K562 (cell line): ENCODE data around the gene PEPD. TPM values are rescaled to one million over a fixed set of nuclear protein-coding genes. Genes with fewer than 3 reads are reported as not detected.

Experiments
- ATAC-seq: fragments of 200-7000 bp; cut with Tn5 transposase; 3 replicates; pipeline ENCODE4 v1.9.1; 2020; ENCODE audit warnings: moderate library complexity
- BruUV-seq: library from RNA; stranded (reverse); fragments of 400-500 nt; replicated peaks from 2 replicates; lab custom pipeline; 2021; lab: Mats Ljungman, UMichigan
- CTCF ChIA-PET: fragments of 300-600 bp; formaldehyde crosslinking; extraction: SDS; loops from one replicate; lab custom pipeline; 2021; ENCODE audit warnings: low intra/inter-chr PET ratio; lab: Yijun Ruan, JAX
- POLR2A ChIA-PET: fragments of 300-600, 350-650 bp; sonication (Branson Sonifier 250); formaldehyde crosslinking; extraction: SDS; loops from one replicate; lab custom pipeline; 2021; ENCODE audit warnings: antibody characterized with exemption, inconsistent platforms; lab: Yijun Ruan, JAX
- DNase-seq, 4 experiments: peaks; one replicate each; pipeline versions ENCODE4 v3.0.0 to v3.0.0-alpha.2; 2011 to 2018; ENCODE audit warnings: low spot score in 3 of 4, mixed read lengths in 3 of 4; ENCODE audit errors: extremely low read depth in 1 of 4
- FAIRE-seq: peaks from 2 replicates; lab custom pipeline; 2011; peaks lifted over from hg19 to GRCh38; lab: Jason Lieb, UNC
- H2AFZ ChIP-seq: 2 replicates; pipeline ENCODE4 v1.6.0; 2011; ENCODE audit warnings: low read depth, low read length, control low read depth, inconsistent platforms
- H3K27ac ChIP-seq: fragments of 200-600 bp; 3 replicates; pipeline ENCODE4 v1.8.0; 2011; ENCODE audit warnings: low read depth, mild to moderate bottlenecking, control low read depth, inconsistent platforms, low read length, moderate library complexity, mixed read lengths; ENCODE audit errors: extremely low read depth
- H3K27me3 ChIP-seq, 2 experiments: fragments of 300-600 bp in 1 of 2; 2 replicates in 1 of 2; 3 replicates in 1 of 2; pipeline versions ENCODE4 v1.6.0 to v1.8.0; 2011; ENCODE audit warnings: inconsistent platforms in 2 of 2, low read length in 2 of 2, mild to moderate bottlenecking in 1 of 2, mixed read lengths in 1 of 2, moderate library complexity in 1 of 2; ENCODE audit not compliant: control insufficient read depth in 2 of 2, insufficient read depth in 2 of 2
- H3K36me3 ChIP-seq: fragments of 300-600 bp; 3 replicates; pipeline ENCODE4 v1.8.0; 2011; ENCODE audit warnings: mild to moderate bottlenecking, low read length, inconsistent platforms; ENCODE audit not compliant: control insufficient read depth, insufficient read depth
- H3K4me1 ChIP-seq, 2 experiments: fragments of 200-600 bp in 1 of 2; replicated peaks in 1 of 2; 2 replicates in 1 of 2; 3 replicates in 1 of 2; pipeline versions ENCODE4 v1.5.1 to v1.8.0; 2011; ENCODE audit warnings: inconsistent platforms in 2 of 2, low read length in 2 of 2, mild to moderate bottlenecking in 1 of 2, mixed read lengths in 1 of 2, moderate library complexity in 1 of 2; ENCODE audit not compliant: control insufficient read depth in 2 of 2, insufficient read depth in 2 of 2
- H3K4me2 ChIP-seq: 2 replicates; pipeline ENCODE4 v1.6.1; 2011; ENCODE audit warnings: low read length, control low read depth, inconsistent platforms, mixed read lengths; ENCODE audit not compliant: insufficient read depth
- H3K4me3 ChIP-seq: fragments of 200-600 bp; sonication (generic), shearing (Covaris generic); 2 replicates; pipeline ENCODE4 v1.5.1; 2016; ENCODE audit warnings: control low read depth, inconsistent platforms
- H3K79me2 ChIP-seq: fragments of 200-600 bp; 3 replicates; pipeline ENCODE4 v1.8.0; 2011; ENCODE audit warnings: low read length, inconsistent platforms; ENCODE audit not compliant: control insufficient read depth, insufficient read depth
- H3K9ac ChIP-seq, 2 experiments: 2 replicates each; pipeline versions ENCODE4 v1.6.0 to v1.6.1; 2011; ENCODE audit warnings: low read depth in 2 of 2, low read length in 2 of 2, control low read depth in 1 of 2, inconsistent platforms in 1 of 2, mild to moderate bottlenecking in 1 of 2, mixed read lengths in 1 of 2; ENCODE audit not compliant: insufficient read depth in 1 of 2
- H3K9me1 ChIP-seq: one replicate; pipeline ENCODE4 v1.6.0; 2011; ENCODE audit warnings: inconsistent platforms, mild to moderate bottlenecking, low read length, moderate library complexity; ENCODE audit not compliant: control insufficient read depth, insufficient read depth
- H3K9me3 ChIP-seq: replicated peaks from 2 replicates; pipeline ENCODE4 v1.5.1; 2011; ENCODE audit warnings: low read depth, low read length, inconsistent platforms; ENCODE audit not compliant: control insufficient read depth, insufficient read depth
- H4K20me1 ChIP-seq: replicated peaks from 2 replicates; pipeline ENCODE4 v1.6.1; 2011; ENCODE audit warnings: low read length, inconsistent platforms, mixed read lengths; ENCODE audit not compliant: control insufficient read depth, insufficient read depth
- BRF1 ChIP-seq: IDR thresholded peaks from 3 replicates; pipeline ENCODE4 v1.6.1; 2011; ENCODE audit warnings: borderline replicate concordance, mild to moderate bottlenecking; ENCODE audit not compliant: insufficient read length; ENCODE audit errors: extremely low read depth
- ETV5 ChIP-seq: sonication (generic); formaldehyde crosslinking; IDR thresholded peaks from 2 replicates; pipeline ENCODE4 v1.4.0; 2020; ENCODE audit warnings: low read depth, mild to moderate bottlenecking, missing genetic modification reagents
- EZH2 ChIP-seq: IDR thresholded peaks from 2 replicates; pipeline ENCODE4 v1.6.1; 2012; ENCODE audit warnings: low read depth, mild to moderate bottlenecking, inconsistent platforms, low read length, borderline replicate concordance
- HEY1 ChIP-seq: fragments of 250-450 bp; sonication (Bioruptor Pico); IDR thresholded peaks from 2 replicates; pipeline ENCODE4 v1.5.0; 2020; ENCODE audit warnings: mild to moderate bottlenecking, moderate library complexity, borderline replicate concordance
- HMG20B ChIP-seq: fragments of 250-450 bp; sonication (Bioruptor Pico); IDR thresholded peaks from 2 replicates; pipeline ENCODE4 v1.5.0; 2021; ENCODE audit warnings: mild to moderate bottlenecking
- NR1H2 ChIP-seq: sonication (generic); formaldehyde crosslinking; IDR thresholded peaks from 2 replicates; pipeline ENCODE4 v1.4.0; 2020; ENCODE audit warnings: mild to moderate bottlenecking, missing genetic modification reagents
- PTBP1 ChIP-seq: fragments of 200-400 bp; formaldehyde crosslinking; IDR thresholded peaks from 2 replicates; pipeline ENCODE4 v1.6.1; 2017; ENCODE audit warnings: low read depth, low read length
- TGIF2 ChIP-seq: sonication (generic); formaldehyde crosslinking; IDR thresholded peaks from 2 replicates; pipeline ENCODE4 v1.8.1; 2022; ENCODE audit warnings: mild to moderate bottlenecking, missing genetic modification reagents, moderate library complexity
- ZNF134 ChIP-seq: fragments of 250-450 bp; sonication (Bioruptor Pico); conservative IDR thresholded peaks from 2 replicates; pipeline ENCODE4 v1.4.0; 2020
- WGBS: fragments of 100-300 bp; shearing (Covaris generic); methylation state at CpG from one replicate; pipeline ENCODE4 v1.1.6; 2016; ENCODE audit warnings: low coverage, mixed read lengths; ENCODE audit not compliant: insufficient coverage; ENCODE audit errors: missing lambda C conversion rate; 5-methylcytosine and 5-hydroxymethylcytosine counted together
- in situ Hi-C: fragments of 300-500 bp; cut with MboI; formaldehyde crosslinking; loops from 4 replicates; pipeline ENCODE4 v1.15.0; 2018; ENCODE audit warnings: inconsistent platforms, mixed read lengths
- intact Hi-C: fragments of 100-400 bp; cut with micrococcal nuclease; formaldehyde crosslinking; loops from 2 replicates; pipeline ENCODE4 v1.14.2; 2022
- polyA plus RNA-seq, 8 experiments: library from polyadenylated mRNA; depleted of rRNA in 4 of 8; stranded (reverse) in 5 of 8; unstranded in 3 of 8; fragments of >200 nt; fragmentation: Nextera tagmentation in 2 of 8; fragmentation: Illumina TruSeq in 1 of 8; extraction: Ambion mirVana in 2 of 8; extraction: Trizol in 1 of 8; gene quantifications; 2 replicates each; pipeline versions ENCODE4 v1.2.1 to v1.2.3, GENCODE V29; 2011 to 2014; ENCODE audit warnings: inconsistent platforms in 1 of 8, missing spikeins in 1 of 8
- total RNA-seq, 7 experiments: library from RNA; depleted of rRNA in 6 of 7; stranded (reverse); fragments of >200 nt in 6 of 7; fragmentation: Illumina TruSeq in 2 of 7; extraction: Trizol in 2 of 7; gene quantifications; 2 replicates each; pipeline versions ENCODE4 v1.2.1 to v1.2.3, GENCODE V29; 2011 to 2021; ENCODE audit warnings: low replicate concordance in 1 of 7

Gene PEPD
- total and polyA plus RNA-seq, 9 of the 15 experiments (the other 6 are each of a cell fraction or from before 2014, with no cell fraction given), result 1.3 to 19.2 (median 16.0) TPM

GRCh38 chr19:33388231-33388724, 133.3 kb downstream of the PEPD start:
- H3K36me3 ChIP-seq, result 0 out of 3 replicates have a peak, but pooled peaks cover 2% of the 10 kb centered on the region
- DNase-seq (no peak), ATAC-seq (no peak), FAIRE-seq (no peak)
- no peak overlapping the region for H3K4me2 ChIP-seq
- no peaks in the 10 kb centered on the region for H3K9me3 ChIP-seq
- no peaks in the 10 kb centered on the region; the same call in 2 of the 3 replicates for H3K79me2 ChIP-seq
- no peak overlapping the region for H3K27ac ChIP-seq
- peaks cover 51% of the 10 kb centered on the region for H4K20me1 ChIP-seq
- ChIA-PET POLR2A (interaction anchor here (0.7 to 1.3 kb wide), 3 partner anchors 11 to 14 kb away, joined by 3 to 5 read pairs (median 4); no protein-coding TSS in a partner anchor), CTCF (no interaction called here)
- WGBS, result 88% methylated on average over 12 of the region's 13 CpGs
- H3K27me3 ChIP-seq, result no peaks in the 10 kb centered on the region
- H3K4me3 ChIP-seq, result no peak overlapping the region
- H3K9ac ChIP-seq, result no peak overlapping the region
- in situ Hi-C loops (no loop called here), intact Hi-C loops (no loop called here)
- no peak for TF ChIP-seq PTBP1
- no peak for TF ChIP-seq HEY1
- TF ChIP-seq HMG20B, result no peak
- no peak for TF ChIP-seq EZH2
- TF ChIP-seq ETV5, result no peak
- TF ChIP-seq NR1H2 (CRISPR knock-in tag), result no peak
- TF ChIP-seq TGIF2 (CRISPR knock-in tag), result no peak
- no peak for TF ChIP-seq BRF1
- TF ChIP-seq ZNF134 (CRISPR knock-in tag), result no peak
- H3K4me1 ChIP-seq, result peaks cover 0 to 35% of the 10 kb centered on the region in 2 experiments; a peak in 2 of 5 replicates
- peaks cover 2% of the 10 kb centered on the region for H3K9me1 ChIP-seq
- BruUV-seq, result no TSS peak
- no peak overlapping the region for H2AFZ ChIP-seq
